Islet of Langerhans (tissue), 1 donor: ENCODE results near the gene DSCAM.

Source experiments
- FAIRE-seq: peaks from one replicate; lab custom pipeline; 2011; peaks lifted over from hg19 to GRCh38; lab: Jason Lieb, UNC

The DSCAM gene

GRCh38 chr21:40605094-40605493 lies 241.9 kb downstream of the DSCAM start:
- FAIRE-seq = no peak

GRCh38 chr21:40603774-40604173 lies 243.2 kb downstream of the DSCAM start:
- FAIRE-seq = no peak

- no peak for FAIRE-seq
Measured at GRCh38 chr21:40602080-40602479, 244.9 kb downstream of the DSCAM start.

GRCh38 chr21:40595806-40596205 lies 251.2 kb downstream of the DSCAM start:
- no peak for FAIRE-seq

GRCh38 chr21:40587736-40588346 lies 259.1 kb downstream of the DSCAM start:
- FAIRE-seq = no peak

- no peak for FAIRE-seq
Measured at GRCh38 chr21:40586575-40586974, 260.4 kb downstream of the DSCAM start.

- FAIRE-seq = no peak
Measured at GRCh38 chr21:40577285-40578043, 269.5 kb downstream of the DSCAM start.

GRCh38 chr21:40575976-40576375 lies 271.0 kb downstream of the DSCAM start:
- FAIRE-seq = no peak

- FAIRE-seq = no peak
Measured at GRCh38 chr21:40569357-40569756, 277.6 kb downstream of the DSCAM start.

GRCh38 chr21:40568807-40569206 lies 278.2 kb downstream of the DSCAM start:
- no peak for FAIRE-seq

- no peak for FAIRE-seq
Measured at GRCh38 chr21:40567501-40567900, 279.5 kb downstream of the DSCAM start.

GRCh38 chr21:40566486-40566885 lies 280.5 kb downstream of the DSCAM start:
- FAIRE-seq = no peak

GRCh38 chr21:40564318-40564717 lies 282.6 kb downstream of the DSCAM start:
- FAIRE-seq = no peak

- FAIRE-seq = no peak
Measured at GRCh38 chr21:40563900-40564299, 283.1 kb downstream of the DSCAM start.

- no peak for FAIRE-seq
Measured at GRCh38 chr21:40562242-40563002, 284.5 kb downstream of the DSCAM start.

GRCh38 chr21:40556442-40556968 lies 290.5 kb downstream of the DSCAM start:
- FAIRE-seq = no peak

GRCh38 chr21:40555021-40555528 lies 291.9 kb downstream of the DSCAM start:
- FAIRE-seq = no peak

- FAIRE-seq = no peak
Measured at GRCh38 chr21:40553781-40554180, 293.2 kb downstream of the DSCAM start.

GRCh38 chr21:40547906-40548513 lies 298.9 kb downstream of the DSCAM start:
- no peak for FAIRE-seq

GRCh38 chr21:40546647-40547046 lies 300.3 kb downstream of the DSCAM start:
- no peak for FAIRE-seq

GRCh38 chr21:40540216-40540615 lies 306.7 kb downstream of the DSCAM start:
- FAIRE-seq = no peak

- FAIRE-seq = no peak
Measured at GRCh38 chr21:40534886-40535285, 312.1 kb downstream of the DSCAM start.
